NB4 (cell line): ENCODE results near the gene OR5AK2.

Experiments
- MAX ChIP-seq: IDR thresholded peaks from 2 replicates; pipeline ENCODE4 v1.6.1; 2011; ENCODE audit warnings: low read depth, low read length
- MYC ChIP-seq: IDR thresholded peaks from 2 replicates; pipeline ENCODE4 v1.6.1; 2011; ENCODE audit warnings: low read depth, low read length
- POLR2A ChIP-seq: IDR thresholded peaks from 2 replicates; pipeline ENCODE4 v1.6.1; 2011; ENCODE audit warnings: mild to moderate bottlenecking; ENCODE audit not compliant: insufficient read length; ENCODE audit errors: extremely low read depth
- TF ChIP-seq, protein P1 (sequence below): IDR thresholded peaks from one replicate; pipeline ENCODE4 v1.5.1; 2012; ENCODE audit warnings: low read depth, low read length

- TF ChIP-seq POLR2A: no peak
- TF ChIP-seq, protein P1, sequence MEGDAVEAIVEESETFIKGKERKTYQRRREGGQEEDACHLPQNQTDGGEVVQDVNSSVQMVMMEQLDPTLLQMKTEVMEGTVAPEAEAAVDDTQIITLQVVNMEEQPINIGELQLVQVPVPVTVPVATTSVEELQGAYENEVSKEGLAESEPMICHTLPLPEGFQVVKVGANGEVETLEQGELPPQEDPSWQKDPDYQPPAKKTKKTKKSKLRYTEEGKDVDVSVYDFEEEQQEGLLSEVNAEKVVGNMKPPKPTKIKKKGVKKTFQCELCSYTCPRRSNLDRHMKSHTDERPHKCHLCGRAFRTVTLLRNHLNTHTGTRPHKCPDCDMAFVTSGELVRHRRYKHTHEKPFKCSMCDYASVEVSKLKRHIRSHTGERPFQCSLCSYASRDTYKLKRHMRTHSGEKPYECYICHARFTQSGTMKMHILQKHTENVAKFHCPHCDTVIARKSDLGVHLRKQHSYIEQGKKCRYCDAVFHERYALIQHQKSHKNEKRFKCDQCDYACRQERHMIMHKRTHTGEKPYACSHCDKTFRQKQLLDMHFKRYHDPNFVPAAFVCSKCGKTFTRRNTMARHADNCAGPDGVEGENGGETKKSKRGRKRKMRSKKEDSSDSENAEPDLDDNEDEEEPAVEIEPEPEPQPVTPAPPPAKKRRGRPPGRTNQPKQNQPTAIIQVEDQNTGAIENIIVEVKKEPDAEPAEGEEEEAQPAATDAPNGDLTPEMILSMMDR: no peak
- no peak for TF ChIP-seq MYC
- no peak for TF ChIP-seq MAX
These were observed 5.8 kb downstream of the OR5AK2 start for GRCh38 chr11:56994532-56994931.
